Measurements from ENCODE around the gene YPEL2.

DNA sequence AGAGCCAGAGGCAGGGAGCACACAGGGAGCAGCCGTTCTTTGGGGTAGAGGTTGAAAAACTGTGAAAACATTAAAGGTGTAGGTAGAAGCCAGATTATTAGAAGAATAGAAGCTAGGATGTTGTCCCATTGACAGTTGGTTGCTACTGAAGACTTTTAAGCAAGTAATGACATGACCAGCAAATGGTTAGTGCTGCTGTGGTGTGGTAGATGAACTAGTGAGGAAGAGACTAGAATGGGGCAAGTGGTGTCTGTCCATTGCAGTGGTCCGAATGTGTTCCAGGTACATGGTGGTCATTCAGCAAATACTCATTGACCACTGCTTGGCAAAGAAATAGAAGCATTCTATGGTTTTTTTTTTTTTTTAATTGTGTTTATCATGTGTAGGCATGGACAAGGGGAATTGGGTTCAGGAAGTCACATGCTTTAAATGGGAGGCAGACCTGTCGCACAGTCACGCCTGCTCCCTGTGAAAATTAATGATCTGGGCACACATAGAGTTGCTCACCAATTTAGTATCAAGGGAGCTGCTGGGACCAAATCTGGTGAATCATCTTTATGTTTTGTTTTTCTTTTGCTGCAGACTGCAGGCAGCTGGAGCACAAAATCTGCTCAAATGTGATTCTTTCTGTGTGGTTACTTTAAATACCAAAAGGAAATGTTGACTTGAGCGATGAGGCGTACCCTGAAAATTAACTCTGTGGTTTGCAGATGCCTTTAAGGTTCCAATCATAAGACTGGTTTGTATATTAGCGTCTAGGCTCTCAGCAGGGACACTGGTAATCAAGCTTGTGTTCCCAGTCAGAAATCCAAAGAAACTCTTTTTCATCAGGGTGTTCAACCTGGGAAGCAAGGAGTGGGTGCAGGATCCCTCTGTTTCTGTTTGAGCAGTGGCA, 30.7 kb downstream of the YPEL2 start:
- TF ChIP-seq, protein P1, sequence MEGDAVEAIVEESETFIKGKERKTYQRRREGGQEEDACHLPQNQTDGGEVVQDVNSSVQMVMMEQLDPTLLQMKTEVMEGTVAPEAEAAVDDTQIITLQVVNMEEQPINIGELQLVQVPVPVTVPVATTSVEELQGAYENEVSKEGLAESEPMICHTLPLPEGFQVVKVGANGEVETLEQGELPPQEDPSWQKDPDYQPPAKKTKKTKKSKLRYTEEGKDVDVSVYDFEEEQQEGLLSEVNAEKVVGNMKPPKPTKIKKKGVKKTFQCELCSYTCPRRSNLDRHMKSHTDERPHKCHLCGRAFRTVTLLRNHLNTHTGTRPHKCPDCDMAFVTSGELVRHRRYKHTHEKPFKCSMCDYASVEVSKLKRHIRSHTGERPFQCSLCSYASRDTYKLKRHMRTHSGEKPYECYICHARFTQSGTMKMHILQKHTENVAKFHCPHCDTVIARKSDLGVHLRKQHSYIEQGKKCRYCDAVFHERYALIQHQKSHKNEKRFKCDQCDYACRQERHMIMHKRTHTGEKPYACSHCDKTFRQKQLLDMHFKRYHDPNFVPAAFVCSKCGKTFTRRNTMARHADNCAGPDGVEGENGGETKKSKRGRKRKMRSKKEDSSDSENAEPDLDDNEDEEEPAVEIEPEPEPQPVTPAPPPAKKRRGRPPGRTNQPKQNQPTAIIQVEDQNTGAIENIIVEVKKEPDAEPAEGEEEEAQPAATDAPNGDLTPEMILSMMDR (IDR thresholded peaks at IDR 0.05; ENCODE audit: borderline replicate concordance, extremely low read depth, low read length, poor library complexity, severe bottlenecking) = no peak
- no peak for TF ChIP-seq EZH2 (IDR thresholded peaks at IDR 0.05; ENCODE audit: borderline replicate concordance, low read depth, low read length, severe bottlenecking)

All from DND-41 (cell line).